Right lung (tissue), 5 donors: Measurements from ENCODE around the gene SH3BP4. TPM values are rescaled to one million over a fixed set of nuclear protein-coding genes. Genes with fewer than 3 reads are reported as not detected.

ENCODE experiments used
- DNase-seq, 2 donors: peaks; one replicate each; pipeline ENCODE4 v3.0.0-alpha.2; 2013
- polyA plus RNA-seq, 5 donors: library from polyadenylated mRNA; unstranded; fragments of 120-200 nt; gene quantifications; one replicate each; pipeline versions ENCODE4 v1.2.1 to v1.2.3, GENCODE V29; 2013; ENCODE audit warnings: inconsistent platforms in 1 of 5, low replicate concordance in 1 of 5; ENCODE audit not compliant: insufficient read length in 5 of 5, insufficient read depth in 1 of 5

The SH3BP4 gene
- polyA plus RNA-seq, 5 donors, result 24.7 to 30.0 (median 27.9) TPM

DNA sequence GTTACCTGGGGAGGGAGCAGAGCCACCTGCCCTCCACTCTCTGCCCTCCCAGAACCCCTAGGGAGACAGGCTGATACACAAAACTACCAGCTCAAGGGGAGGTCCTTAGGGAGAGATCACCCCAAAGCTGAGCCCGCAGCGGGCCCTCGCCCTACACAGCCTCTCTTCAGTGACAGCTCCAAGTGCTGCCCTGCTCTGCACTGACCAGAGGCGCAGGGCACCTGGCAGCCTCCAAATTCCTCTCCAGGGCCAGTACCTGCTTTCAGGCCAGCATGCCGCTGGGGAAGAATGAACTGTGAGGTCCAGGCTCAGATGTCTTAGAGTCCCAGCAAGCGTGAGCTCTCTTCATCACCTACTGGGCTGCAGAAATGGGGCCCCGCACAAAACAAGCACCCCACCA lies 11.3 kb upstream of the SH3BP4 start:
- no peak for DNase-seq

GRCh38 chr2:234945339-234945873 lies 6.4 kb upstream of the SH3BP4 start:
- DNase-seq, result no peak

GRCh38 chr2:234947556-234947955 lies 4.3 kb upstream of the SH3BP4 start:
- no peak for DNase-seq

DNA sequence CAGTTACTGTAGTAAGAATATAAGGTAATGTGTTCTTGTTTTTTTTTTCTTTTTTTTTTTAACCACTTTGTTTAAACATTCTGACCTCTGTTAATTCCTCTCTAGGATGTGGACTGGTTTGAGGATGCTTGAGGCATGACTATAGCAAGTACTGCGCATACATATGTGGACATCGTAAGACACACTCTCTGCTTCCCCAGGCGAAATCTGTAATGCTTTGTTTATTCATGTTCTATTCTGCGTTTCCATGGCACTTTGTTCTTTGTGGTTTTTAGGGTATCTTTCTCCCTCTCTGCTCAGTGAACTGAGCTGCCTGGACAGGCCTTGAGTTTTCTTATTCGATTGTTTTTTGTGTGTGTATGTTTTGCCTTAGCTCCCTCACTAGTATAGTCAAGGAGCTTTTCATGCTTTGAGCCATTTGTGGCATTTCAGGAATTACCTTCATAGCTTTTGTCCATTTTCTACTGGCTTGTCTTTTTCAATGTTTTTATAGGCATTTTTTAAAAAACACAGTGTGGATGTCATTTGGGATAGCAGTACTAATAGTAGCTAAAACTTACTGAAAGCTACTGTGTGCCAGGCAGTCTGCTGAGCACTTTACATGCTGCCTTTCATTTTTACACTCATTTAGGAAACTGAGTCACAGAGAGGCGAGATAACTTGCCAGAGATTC lies 1.9 kb upstream of the SH3BP4 start:
- DNase-seq, result no peak

- DNase-seq, result no peak
Measured at GRCh38 chr2:234950435-234950729, 1.4 kb upstream of the SH3BP4 start.

DNA sequence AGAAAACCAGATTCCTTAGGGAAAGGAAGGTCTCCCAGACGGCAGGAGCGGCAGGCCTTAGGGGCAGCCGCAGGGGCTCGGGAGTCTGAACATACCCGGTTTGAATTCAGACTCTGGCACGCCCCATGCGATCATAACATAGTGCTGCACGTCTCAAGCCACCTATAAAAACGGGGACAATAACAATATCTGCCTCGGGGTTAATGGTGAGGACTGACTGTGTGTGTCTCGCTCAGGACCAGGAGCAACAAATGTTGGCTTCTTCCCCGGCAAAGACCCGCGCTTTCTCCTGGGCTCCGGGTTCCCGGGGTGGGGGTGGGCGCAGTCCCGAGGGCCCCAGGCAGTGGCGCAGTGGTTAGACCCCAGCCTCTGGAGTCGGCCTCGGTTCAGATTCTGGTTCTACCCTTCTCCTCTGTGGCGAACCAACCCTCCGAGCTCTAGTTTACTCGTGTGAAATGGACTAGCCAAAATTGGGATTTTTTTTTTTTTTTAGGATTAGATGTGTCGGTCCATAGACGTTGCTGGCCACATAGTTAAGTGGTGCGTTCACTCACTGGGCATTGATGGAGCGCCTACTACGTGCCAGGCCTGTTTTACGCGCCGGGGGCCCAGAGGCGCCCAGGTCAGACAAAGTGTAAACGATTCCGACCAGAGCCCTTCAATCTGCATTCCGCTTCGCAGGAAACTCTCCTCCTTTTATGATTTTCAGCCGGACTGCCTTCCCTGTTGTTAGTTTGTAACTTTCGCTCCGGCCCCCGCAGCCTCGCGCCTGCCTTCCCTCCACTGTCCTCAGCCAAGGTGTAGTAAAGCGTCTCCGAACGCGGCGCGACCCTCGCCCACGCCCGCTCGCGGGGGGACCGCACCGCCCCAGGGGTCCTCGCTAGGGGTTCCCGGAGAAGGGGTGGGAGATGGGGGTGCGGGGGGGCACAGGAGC lies 820 bp upstream of the SH3BP4 start:
- no peak for DNase-seq

GRCh38 chr2:234952270-234953115 lies 676 bp downstream of the SH3BP4 start:
- no peak for DNase-seq

GRCh38 chr2:234953116-234954031 lies 1.6 kb downstream of the SH3BP4 start:
- no peak for DNase-seq

GRCh38 chr2:234954551-234954992 lies 2.8 kb downstream of the SH3BP4 start:
- DNase-seq, result no peak

DNA sequence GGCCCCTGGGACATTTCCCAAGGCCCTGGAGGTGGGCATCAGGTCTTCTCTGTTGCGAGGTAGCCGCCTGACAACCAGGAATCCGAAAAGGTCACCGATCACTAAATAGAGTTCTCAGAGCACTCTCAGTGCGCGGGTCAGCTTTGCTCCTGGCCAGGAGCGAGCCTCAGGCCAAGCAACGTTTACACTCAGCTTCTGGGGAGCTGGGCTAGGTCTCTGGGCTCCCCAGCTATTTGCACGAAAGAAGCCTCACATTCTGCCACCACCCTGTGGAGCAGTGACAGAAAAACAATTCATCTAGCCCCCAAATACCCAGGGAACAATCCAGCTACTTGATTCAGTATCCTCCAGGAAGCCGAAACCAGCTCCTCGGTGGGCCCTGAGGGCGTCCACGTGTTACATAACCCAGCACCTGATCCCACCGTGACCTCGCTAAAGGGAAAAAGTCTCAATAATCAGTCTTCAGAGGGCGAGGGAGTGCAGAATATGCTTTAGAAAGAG lies 3.3 kb downstream of the SH3BP4 start:
- no peak for DNase-seq

GRCh38 chr2:234955971-234956509 lies 4.2 kb downstream of the SH3BP4 start:
- DNase-seq, result no peak

GRCh38 chr2:234957834-234958135 lies 6.0 kb downstream of the SH3BP4 start:
- no peak for DNase-seq

GRCh38 chr2:234958311-234958710 lies 6.5 kb downstream of the SH3BP4 start:
- DNase-seq, result no peak

GRCh38 chr2:234958746-234959395 lies 7.1 kb downstream of the SH3BP4 start:
- DNase-seq, result no peak

GRCh38 chr2:234960175-234961088 lies 8.6 kb downstream of the SH3BP4 start:
- no peak for DNase-seq

- DNase-seq, result no peak
Measured at GRCh38 chr2:234961784-234962183, 10.0 kb downstream of the SH3BP4 start.

DNA sequence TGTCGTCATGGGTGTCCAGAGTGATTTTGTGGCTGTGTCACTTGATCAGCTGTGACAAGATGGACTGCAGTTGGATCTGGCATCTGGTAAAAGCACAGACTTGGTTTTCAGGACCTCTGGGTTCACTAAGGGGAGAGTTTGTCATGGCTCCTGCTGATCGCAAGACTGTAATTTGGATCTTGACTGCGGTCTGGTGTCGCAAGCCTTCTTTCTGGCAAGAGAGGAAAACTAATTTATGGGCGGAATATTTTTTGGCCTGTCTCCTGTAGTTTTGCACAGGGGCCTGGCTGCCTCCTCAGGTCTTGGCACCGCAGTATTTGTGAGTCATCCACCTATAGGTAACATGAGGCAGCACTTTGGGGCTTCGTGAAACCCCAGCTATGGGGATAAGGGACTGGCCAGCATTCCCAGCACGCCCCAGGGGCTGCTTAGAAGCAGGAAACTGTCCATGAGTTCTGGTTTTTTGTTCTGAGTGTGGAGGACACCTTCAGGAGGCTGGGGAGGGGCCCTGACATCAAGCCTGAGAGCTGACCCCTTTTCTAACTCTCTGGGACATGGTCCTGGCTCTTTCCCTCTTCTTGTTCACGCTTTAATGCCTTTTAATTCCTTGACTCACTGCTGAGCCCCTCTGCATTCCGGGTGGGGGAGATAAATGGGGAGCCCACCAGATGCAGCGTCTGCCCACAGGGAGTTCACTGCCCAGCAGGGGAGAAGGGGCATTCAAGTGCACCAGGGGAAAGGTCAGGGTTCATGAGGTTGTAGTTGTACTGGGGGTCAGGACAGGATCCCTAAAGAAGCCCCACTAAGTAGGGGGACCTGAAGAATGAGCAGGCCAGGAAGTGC lies 12.2 kb downstream of the SH3BP4 start:
- peak; percentile 86 to 88 for DNase-seq
